GM10266 (cell line): ENCODE measurements around the gene CDH18.

ENCODE experiments used
- DNase-seq: peaks from one replicate; pipeline ENCODE4 v3.0.0; 2012; ENCODE audit errors: extremely low spot score
- TF ChIP-seq, protein P1 (sequence below): IDR thresholded peaks from 2 replicates; pipeline ENCODE4 v1.5.1; 2012; ENCODE audit warnings: mild to moderate bottlenecking, low read depth; ENCODE audit not compliant: control insufficient read depth, insufficient read depth; ENCODE audit errors: missing control alignments

The CDH18 gene

GRCh38 chr5:19891658-19892057, 96.3 kb downstream of the CDH18 start:
- TF ChIP-seq, protein P1, sequence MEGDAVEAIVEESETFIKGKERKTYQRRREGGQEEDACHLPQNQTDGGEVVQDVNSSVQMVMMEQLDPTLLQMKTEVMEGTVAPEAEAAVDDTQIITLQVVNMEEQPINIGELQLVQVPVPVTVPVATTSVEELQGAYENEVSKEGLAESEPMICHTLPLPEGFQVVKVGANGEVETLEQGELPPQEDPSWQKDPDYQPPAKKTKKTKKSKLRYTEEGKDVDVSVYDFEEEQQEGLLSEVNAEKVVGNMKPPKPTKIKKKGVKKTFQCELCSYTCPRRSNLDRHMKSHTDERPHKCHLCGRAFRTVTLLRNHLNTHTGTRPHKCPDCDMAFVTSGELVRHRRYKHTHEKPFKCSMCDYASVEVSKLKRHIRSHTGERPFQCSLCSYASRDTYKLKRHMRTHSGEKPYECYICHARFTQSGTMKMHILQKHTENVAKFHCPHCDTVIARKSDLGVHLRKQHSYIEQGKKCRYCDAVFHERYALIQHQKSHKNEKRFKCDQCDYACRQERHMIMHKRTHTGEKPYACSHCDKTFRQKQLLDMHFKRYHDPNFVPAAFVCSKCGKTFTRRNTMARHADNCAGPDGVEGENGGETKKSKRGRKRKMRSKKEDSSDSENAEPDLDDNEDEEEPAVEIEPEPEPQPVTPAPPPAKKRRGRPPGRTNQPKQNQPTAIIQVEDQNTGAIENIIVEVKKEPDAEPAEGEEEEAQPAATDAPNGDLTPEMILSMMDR, result no peak
- DNase-seq, result no peak

GRCh38 chr5:19886123-19886917, 101.7 kb downstream of the CDH18 start:
- no peak for DNase-seq

GRCh38 chr5:19885040-19885824, 102.8 kb downstream of the CDH18 start:
- TF ChIP-seq, protein P1, result no peak
- no peak for DNase-seq

More at GRCh38 chr5:19886123-19886917, 101.7 kb downstream of the CDH18 start:
- TF ChIP-seq, protein P1, result no peak

- TF ChIP-seq, protein P1, result no peak
- no peak for DNase-seq
Observed at GRCh38 chr5:19880859-19881436, 107.1 kb downstream of the CDH18 start.

DNA sequence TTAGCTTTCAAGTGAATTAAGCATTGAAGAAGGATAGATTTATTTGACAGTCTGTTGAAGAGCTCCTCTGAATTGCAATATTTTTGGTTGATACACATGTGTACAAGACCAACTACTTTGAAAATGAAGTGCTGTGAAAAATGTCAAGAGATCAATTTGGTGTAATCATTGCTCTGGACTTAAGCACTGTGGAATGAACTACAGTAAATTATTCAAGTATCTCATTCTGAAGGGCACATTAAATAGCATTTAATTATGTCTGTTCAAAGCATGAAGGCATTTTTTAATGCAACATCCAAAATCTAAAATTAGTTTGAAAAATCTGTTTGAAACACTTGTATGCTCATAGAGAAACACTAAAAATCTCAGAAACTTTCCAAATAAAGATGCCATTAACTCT, 107.5 kb downstream of the CDH18 start:
- TF ChIP-seq, protein P1, result no peak
- DNase-seq, result no peak

GRCh38 chr5:19874811-19875210, 113.2 kb downstream of the CDH18 start:
- no peak for DNase-seq
- TF ChIP-seq, protein P1, result no peak
